Esophagus (tissue), 2 donors: ENCODE results near the gene RGS7. TPM values are rescaled to one million over a fixed set of nuclear protein-coding genes. Genes with fewer than 3 reads are reported as not detected.

ENCODE experiments used
- H3K27ac ChIP-seq, 2 donors: one replicate each; pipeline ENCODE4 v1.5.1; 2013; ENCODE audit warnings: low read depth in 2 of 2, mild to moderate bottlenecking in 2 of 2, inconsistent platforms in 1 of 2, low read length in 1 of 2, moderate library complexity in 1 of 2
- H3K27me3 ChIP-seq, 2 donors: one replicate each; pipeline ENCODE4 v1.6.1; 2013; ENCODE audit warnings: low read length in 2 of 2, control low read depth in 1 of 2, mild to moderate bottlenecking in 1 of 2; ENCODE audit not compliant: insufficient read depth in 2 of 2, control insufficient read depth in 1 of 2
- H3K36me3 ChIP-seq, 2 donors: one replicate each; pipeline ENCODE4 v1.6.1; 2013; ENCODE audit warnings: low read length in 1 of 2; ENCODE audit not compliant: control insufficient read depth in 2 of 2, insufficient read depth in 2 of 2
- H3K4me1 ChIP-seq, 2 donors: one replicate each; pipeline ENCODE4 v1.6.1; 2013; ENCODE audit warnings: low read length in 1 of 2; ENCODE audit not compliant: control insufficient read depth in 2 of 2, insufficient read depth in 2 of 2
- H3K4me3 ChIP-seq, 2 donors: one replicate each; pipeline ENCODE4 v1.5.1; 2013; ENCODE audit warnings: low read length in 2 of 2, mild to moderate bottlenecking in 2 of 2, low read depth in 1 of 2, moderate library complexity in 1 of 2
- H3K9me3 ChIP-seq, 2 donors: one replicate each; pipeline ENCODE4 v1.6.1; 2013; ENCODE audit warnings: mild to moderate bottlenecking in 2 of 2, low read depth in 1 of 2, low read length in 1 of 2, moderate library complexity in 1 of 2; ENCODE audit not compliant: control insufficient read depth in 2 of 2, insufficient read depth in 1 of 2
- WGBS, 2 donors: extraction: QIAGEN DNeasy Blood & Tissue Kit; methylation state at CpG; one replicate each; pipeline ENCODE4 v1.1.7; 2013; 5-methylcytosine and 5-hydroxymethylcytosine counted together
- polyA plus RNA-seq, 2 donors: library from polyadenylated mRNA; stranded (reverse); fragments of 200-250 nt; gene quantifications; one replicate each; pipeline ENCODE4 v1.2.3, GENCODE V29; 2013
- donor health status: healthy with polysubstance abuse.
- donor health status: Bipolar disorder and iron deficiency.

Gene RGS7
- polyA plus RNA-seq, 2 donors, result 0.02 TPM; not detected in 1

DNA sequence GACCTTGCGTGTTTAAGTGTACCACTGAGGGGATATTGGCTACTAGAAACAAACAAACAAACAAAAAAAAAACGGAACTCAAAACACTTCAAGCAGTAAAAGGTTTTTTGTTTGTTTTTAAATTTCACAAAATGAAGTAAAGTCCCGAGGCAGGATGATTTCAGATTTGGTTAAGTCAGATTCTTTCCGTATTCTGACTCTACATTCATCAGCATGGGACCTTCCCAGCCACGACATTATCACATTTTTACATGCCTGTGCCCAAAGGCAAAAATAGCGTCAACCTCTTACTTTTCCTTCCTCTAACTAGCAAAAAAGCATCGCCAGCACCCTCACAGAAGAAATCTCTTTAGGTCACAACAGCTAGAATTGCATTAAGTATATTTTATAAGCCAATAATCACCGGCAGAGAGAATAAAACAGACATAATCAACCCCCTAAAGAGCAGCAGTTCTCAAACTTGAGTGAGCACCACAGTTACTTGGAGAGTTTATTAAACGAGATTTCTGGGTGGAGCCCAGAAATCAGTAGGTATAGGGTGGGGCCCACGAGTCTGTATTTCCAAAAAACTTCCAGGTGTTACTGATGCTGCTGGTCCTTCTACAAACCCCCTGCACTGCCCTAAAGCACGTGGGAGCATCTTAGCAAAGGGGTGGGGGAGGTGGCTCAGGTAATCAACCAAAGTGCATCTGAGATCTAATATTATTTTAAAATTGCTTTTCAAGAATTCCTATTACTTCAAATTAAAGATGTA lies 227.6 kb downstream of the RGS7 start:
- Histone ChIP-seq H3K4me1 (no peaks in the 10 kb centered on the region), H3K27me3 (no peaks in the 10 kb centered on the region), H3K36me3 (no peaks in the 10 kb centered on the region), H3K9me3 (no peaks in the 10 kb centered on the region), H3K4me3 (no peak overlapping the region), H3K27ac (no peak overlapping the region)
- 60% methylated on average over 11 of the region's 11 CpGs for WGBS, 2 donors

- Histone ChIP-seq H3K4me3 (no peak overlapping the region), H3K36me3 (no peaks in the 10 kb centered on the region), H3K27ac (no peak overlapping the region), H3K9me3 (no peaks in the 10 kb centered on the region), H3K4me1 (no peaks in the 10 kb centered on the region), H3K27me3 (no peaks in the 10 kb centered on the region)
- WGBS, 2 donors, result 86 to 89% methylated on average over 2 of the region's 2 CpGs
Observed at GRCh38 chr1:241125286-241125685, 231.7 kb downstream of the RGS7 start.

DNA sequence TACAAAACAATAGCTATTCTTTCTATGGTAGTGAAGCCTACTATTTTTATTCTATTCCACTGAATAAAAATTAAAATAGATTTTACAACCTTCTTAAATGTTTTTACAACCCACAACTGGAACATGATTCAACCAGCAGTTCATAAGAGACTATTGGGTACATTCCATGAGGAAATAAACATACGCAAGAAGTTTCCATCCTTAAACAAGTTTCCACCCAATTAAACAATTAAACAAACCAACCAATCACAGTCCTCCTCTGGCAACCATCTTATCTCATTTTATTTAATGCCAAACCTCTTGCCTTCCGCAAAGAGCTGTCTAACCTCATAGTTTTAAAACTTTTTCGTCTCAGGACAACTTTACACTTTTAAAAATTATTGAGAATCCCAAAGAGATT lies 239.0 kb downstream of the RGS7 start:
- H3K27me3 ChIP-seq, result no peaks in the 10 kb centered on the region
- H3K27ac ChIP-seq, result no peak overlapping the region
- H3K9me3 ChIP-seq, result no peaks in the 10 kb centered on the region
- 63 to 82% methylated on average over 3 of the region's 3 CpGs for WGBS, 2 donors
- no peak overlapping the region for H3K4me3 ChIP-seq
- no peaks in the 10 kb centered on the region for H3K36me3 ChIP-seq
- no peaks in the 10 kb centered on the region for H3K4me1 ChIP-seq

GRCh38 chr1:241115784-241116183 lies 241.2 kb downstream of the RGS7 start:
- Histone ChIP-seq H3K27ac (no peak overlapping the region), H3K4me1 (no peaks in the 10 kb centered on the region), H3K4me3 (no peak overlapping the region), H3K36me3 (no peaks in the 10 kb centered on the region), H3K27me3 (no peaks in the 10 kb centered on the region), H3K9me3 (no peaks in the 10 kb centered on the region)
- WGBS, 2 donors, result 72 to 76% methylated on average over 5 of the region's 5 CpGs

GRCh38 chr1:241114699-241115233 lies 242.2 kb downstream of the RGS7 start:
- Histone ChIP-seq H3K9me3 (no peaks in the 10 kb centered on the region), H3K4me3 (no peak overlapping the region), H3K4me1 (no peaks in the 10 kb centered on the region), H3K27me3 (no peaks in the 10 kb centered on the region), H3K36me3 (no peaks in the 10 kb centered on the region), H3K27ac (no peak overlapping the region)
- WGBS, 2 donors, result 22 to 37% methylated on average over 1 of the region's 1 CpG

DNA sequence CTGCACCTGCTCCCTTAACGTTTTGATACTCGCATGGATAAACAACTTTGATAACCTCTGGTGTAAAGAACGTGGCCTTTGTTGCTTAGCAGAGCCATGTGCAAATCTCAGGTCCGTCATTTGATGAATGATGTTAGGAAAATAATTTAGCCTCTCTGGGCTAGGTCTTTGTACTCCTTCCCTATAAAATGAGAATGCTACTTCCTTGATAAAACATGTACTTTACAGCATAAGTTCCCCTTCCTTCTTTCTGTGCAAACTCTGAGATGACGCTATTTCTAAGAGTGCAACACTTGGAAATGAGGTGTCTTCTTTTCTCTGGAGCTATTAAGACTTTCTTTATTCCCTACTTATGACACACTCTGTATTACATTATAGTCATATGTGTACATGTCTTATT lies 243.4 kb downstream of the RGS7 start:
- no peaks in the 10 kb centered on the region for H3K27me3 ChIP-seq
- H3K36me3 ChIP-seq, result no peaks in the 10 kb centered on the region
- no peaks in the 10 kb centered on the region for H3K4me1 ChIP-seq
- no peak overlapping the region for H3K4me3 ChIP-seq
- no peak overlapping the region for H3K27ac ChIP-seq
- WGBS, 2 donors, result 37 to 42% methylated on average over 5 of the region's 5 CpGs
- H3K9me3 ChIP-seq, result no peaks in the 10 kb centered on the region

GRCh38 chr1:241109039-241109438 lies 248.0 kb downstream of the RGS7 start:
- H3K4me3 ChIP-seq, result no peak overlapping the region
- H3K4me1 ChIP-seq, result no peaks in the 10 kb centered on the region
- no peaks in the 10 kb centered on the region for H3K36me3 ChIP-seq
- no peaks in the 10 kb centered on the region for H3K27me3 ChIP-seq
- WGBS, 2 donors, result 86% methylated on average over 7 of the region's 7 CpGs
- no peak overlapping the region for H3K27ac ChIP-seq
- no peaks in the 10 kb centered on the region for H3K9me3 ChIP-seq

DNA sequence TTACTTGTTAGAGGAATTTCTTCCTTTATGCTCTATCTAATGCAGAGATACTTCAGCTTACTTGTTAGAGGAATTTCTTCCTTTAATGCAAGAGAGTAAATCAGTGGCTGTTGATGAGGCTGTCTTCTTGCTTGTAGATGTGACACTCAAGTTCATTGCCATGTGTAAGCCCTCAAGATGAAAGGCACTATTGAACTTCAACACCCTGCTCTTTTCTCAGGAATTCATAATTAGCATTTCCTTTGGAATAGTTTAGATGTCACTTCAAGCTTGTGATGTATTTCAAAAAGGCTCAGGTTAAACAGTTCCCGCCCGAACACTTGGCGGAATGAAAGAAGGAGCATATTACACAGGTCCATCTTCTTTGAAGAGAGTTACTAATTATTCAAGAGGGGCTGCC lies 251.9 kb downstream of the RGS7 start:
- Histone ChIP-seq H3K4me1 (no peaks in the 10 kb centered on the region), H3K27ac (no peak overlapping the region), H3K4me3 (no peak overlapping the region), H3K9me3 (peaks cover 0 to 2% of the 10 kb centered on the region in 2 donors), H3K27me3 (no peaks in the 10 kb centered on the region), H3K36me3 (no peaks in the 10 kb centered on the region)
- WGBS, 2 donors, result 60 to 68% methylated on average over 3 of the region's 3 CpGs

GRCh38 chr1:241102664-241103063 lies 254.3 kb downstream of the RGS7 start:
- Histone ChIP-seq H3K4me1 (no peaks in the 10 kb centered on the region), H3K27me3 (no peaks in the 10 kb centered on the region), H3K27ac (no peak overlapping the region), H3K36me3 (no peaks in the 10 kb centered on the region), H3K9me3 (peaks cover 0 to 2% of the 10 kb centered on the region in 2 donors), H3K4me3 (no peak overlapping the region)
- WGBS, 2 donors, result 16 to 21% methylated on average over 1 of the region's 1 CpG

- 46 to 53% methylated on average over 3 of the region's 3 CpGs for WGBS, 2 donors
- H3K36me3 ChIP-seq, result no peaks in the 10 kb centered on the region
- no peaks in the 10 kb centered on the region for H3K27me3 ChIP-seq
- H3K9me3 ChIP-seq, result peaks cover 0 to 2% of the 10 kb centered on the region in 2 donors
- H3K27ac ChIP-seq, result no peak overlapping the region
- H3K4me3 ChIP-seq, result no peak overlapping the region
- H3K4me1 ChIP-seq, result no peaks in the 10 kb centered on the region
Observed at GRCh38 chr1:241101622-241102021, 255.4 kb downstream of the RGS7 start.
